ENCODE measurements around the gene TEKT3.

TEKT3 gene

DNA sequence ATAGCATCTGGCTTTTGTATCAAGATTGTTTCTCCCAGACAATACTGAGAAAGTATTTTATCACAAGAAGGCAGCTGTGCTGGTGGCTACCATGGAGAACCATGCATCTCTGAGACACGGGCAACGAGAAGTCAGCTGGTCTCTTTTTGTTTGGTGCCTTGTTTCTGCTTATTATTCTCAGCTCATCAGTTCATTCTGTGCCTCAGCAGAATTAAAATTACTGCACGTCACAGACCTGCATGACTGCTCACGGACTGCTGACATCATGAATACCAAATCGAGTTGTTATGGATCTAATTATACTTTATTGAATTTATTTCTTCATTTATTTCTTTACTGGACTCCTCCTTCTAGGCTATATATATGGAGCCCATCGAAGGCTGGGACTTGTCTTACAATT, 57.3 kb downstream of the TEKT3 start:
- TF ChIP-seq, protein P1, sequence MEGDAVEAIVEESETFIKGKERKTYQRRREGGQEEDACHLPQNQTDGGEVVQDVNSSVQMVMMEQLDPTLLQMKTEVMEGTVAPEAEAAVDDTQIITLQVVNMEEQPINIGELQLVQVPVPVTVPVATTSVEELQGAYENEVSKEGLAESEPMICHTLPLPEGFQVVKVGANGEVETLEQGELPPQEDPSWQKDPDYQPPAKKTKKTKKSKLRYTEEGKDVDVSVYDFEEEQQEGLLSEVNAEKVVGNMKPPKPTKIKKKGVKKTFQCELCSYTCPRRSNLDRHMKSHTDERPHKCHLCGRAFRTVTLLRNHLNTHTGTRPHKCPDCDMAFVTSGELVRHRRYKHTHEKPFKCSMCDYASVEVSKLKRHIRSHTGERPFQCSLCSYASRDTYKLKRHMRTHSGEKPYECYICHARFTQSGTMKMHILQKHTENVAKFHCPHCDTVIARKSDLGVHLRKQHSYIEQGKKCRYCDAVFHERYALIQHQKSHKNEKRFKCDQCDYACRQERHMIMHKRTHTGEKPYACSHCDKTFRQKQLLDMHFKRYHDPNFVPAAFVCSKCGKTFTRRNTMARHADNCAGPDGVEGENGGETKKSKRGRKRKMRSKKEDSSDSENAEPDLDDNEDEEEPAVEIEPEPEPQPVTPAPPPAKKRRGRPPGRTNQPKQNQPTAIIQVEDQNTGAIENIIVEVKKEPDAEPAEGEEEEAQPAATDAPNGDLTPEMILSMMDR (conservative IDR thresholded peaks at IDR 0.05; ENCODE audit: low read depth, low read length) = no peak
- no peak overlapping the region for H3K4me3 ChIP-seq (ENCODE audit: low read depth, low read length)
- DNase-seq (ENCODE audit: low read depth) = no peak

DNA sequence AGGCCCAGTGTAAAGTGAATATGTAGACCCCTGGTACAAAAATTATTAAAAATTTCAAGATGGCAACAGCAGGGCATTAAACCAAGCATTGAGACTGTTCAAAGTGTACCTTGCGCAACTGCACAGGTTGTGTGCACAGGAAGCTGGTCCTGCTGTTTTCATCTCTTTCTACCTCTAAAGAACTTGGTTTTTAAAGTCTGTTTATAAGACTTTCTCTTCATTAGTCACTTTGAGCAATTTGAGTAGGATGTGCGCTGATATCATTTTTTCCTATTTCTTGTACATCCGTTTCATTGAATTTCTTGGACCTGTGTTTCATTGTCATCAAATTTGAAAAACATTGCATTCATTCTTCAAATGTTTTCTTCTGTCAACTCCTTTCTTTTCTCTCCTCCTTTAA, 59.5 kb downstream of the TEKT3 start:
- TF ChIP-seq, protein P1 (conservative IDR thresholded peaks at IDR 0.05; ENCODE audit: low read depth, low read length) = no peak
- no peak overlapping the region for H3K4me3 ChIP-seq (ENCODE audit: low read depth, low read length)
- no peak for DNase-seq (ENCODE audit: low read depth)

DNA sequence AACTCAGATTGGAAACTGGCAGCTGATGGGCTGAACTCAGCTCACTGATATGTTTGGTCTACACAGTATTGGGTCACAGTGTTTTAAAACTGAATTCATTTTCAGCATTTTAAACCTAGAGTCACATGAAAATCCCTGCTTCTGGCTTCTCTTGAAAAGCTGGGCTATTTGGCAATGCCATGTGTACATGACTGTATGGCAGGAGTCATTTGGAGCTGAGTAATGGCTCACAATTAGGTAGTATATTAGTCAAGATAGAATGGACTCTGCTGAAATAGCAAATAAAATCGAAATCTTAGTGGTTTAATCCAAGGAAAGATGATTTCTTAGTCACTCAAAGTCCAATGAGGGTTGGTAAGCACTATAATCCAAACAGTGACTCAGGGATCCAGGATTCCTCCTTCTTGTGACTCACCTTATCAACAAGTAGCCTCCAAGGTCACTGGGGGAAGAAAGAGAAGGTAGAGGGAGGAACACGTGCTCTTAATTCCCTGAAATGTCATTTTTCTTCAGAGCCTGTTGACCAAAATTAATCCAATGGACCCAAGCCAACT, 62.4 kb downstream of the TEKT3 start:
- TF ChIP-seq, protein P1 (conservative IDR thresholded peaks at IDR 0.05; ENCODE audit: low read depth, low read length) = no peak
- DNase-seq (ENCODE audit: low read depth) = peak; percentile 59
- no peak overlapping the region for H3K4me3 ChIP-seq (ENCODE audit: low read depth, low read length)

DNA sequence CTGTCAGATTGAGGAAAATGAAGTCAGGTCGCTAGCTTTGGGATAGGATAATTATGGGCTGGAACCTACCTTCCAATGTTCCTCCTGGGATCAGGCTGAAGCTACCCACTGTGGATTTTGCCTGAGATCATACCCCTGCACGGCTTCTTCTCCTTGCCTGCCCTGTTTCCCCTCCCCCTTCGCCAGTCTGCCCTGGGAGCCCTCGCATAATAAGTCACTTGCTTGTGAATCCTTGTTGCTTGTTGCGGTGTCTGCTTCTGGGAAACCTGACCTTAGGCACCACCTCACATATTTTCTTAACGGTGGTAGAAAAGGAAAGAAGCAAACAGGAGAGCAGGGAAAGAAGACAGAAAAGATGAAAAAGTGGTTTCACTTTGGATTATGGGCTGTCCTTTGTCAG, 63.0 kb downstream of the TEKT3 start:
- no peak overlapping the region for H3K4me3 ChIP-seq (ENCODE audit: low read depth, low read length)
- TF ChIP-seq, protein P1 (conservative IDR thresholded peaks at IDR 0.05; ENCODE audit: low read depth, low read length) = no peak
- no peak for DNase-seq (ENCODE audit: low read depth)

DNA sequence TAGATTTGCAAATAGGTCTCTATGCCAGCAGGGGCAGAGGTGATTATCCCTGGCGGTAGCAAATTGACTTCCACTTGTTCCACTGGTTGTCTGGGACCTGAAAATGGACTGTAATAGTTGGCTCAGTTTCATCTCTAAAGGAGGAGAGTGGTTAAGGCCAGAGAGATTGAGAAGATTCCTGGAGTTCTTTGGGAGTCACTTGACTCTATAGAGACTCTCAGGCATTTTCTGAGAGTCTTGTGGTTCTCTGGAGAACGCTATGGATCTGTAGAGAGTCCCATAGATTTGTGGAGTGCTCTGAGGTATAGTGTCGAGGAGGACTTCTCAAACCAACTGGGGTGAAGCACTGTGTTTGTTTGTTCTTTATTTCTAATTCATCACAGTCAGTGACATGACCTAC, 67.4 kb downstream of the TEKT3 start:
- TF ChIP-seq, protein P1 (conservative IDR thresholded peaks at IDR 0.05; ENCODE audit: low read depth, low read length) = no peak
- no peak overlapping the region for H3K4me3 ChIP-seq (ENCODE audit: low read depth, low read length)
- peak; percentile 43 for DNase-seq (ENCODE audit: low read depth)

DNA sequence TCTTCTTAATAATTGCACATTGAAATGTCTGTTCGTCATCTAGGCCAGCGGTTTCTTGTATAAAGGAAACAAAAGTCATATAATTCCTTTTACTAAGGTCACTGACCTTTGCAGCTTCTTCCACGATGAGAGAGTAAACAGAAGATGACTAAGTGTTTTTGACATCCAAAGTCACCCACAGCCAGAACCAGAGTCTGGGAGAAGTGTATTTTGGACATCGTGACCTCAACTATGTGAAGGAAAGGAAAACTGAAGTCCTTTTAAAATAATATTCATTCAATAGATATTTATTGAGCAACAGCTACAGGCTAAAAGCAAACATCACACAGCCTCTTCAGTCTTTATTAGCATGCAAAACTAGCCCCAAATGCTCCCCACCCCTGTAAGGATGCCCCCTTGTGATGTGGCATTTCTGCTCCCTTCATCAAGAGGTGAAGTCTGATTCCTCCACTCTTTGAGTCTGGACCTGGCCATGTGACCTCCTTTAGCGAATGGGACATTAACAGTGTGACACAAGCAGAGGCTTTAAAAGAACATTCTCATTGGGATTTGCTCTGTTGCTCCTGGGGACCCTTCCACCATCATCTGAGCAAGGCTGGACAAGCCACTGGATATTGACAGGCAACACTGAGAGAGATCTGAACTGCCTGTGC, 68.1 kb downstream of the TEKT3 start:
- TF ChIP-seq, protein P1 (conservative IDR thresholded peaks at IDR 0.05; ENCODE audit: low read depth, low read length) = no peak
- DNase-seq (ENCODE audit: low read depth) = peak; percentile 98

DNA sequence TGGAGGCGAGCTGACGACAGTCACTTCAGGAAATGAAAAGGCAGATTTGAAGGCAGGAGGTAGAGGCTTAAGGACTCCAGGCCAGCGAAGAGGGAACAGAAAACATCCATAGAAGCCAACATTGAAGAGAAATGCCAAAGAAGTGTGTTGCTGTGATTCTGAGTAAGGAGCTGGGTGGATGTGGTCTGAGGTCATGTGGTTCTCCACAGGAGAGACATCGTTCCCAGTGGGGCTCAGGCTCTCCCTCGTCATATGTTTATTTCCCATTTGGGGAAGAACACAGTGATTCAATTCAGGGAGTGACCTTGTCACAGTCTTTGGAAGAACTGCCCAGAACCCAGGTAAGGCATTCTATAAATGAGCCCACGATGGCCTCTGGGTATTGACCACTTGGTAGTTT, 69.7 kb downstream of the TEKT3 start:
- peak; percentile 84 for DNase-seq (ENCODE audit: low read depth)
- TF ChIP-seq, protein P1 (conservative IDR thresholded peaks at IDR 0.05; ENCODE audit: low read depth, low read length) = no peak
- H3K4me3 ChIP-seq (ENCODE audit: low read depth, low read length) = no peak overlapping the region

More for the DNA sequence above, 68.1 kb downstream of the TEKT3 start:
- no peak overlapping the region for H3K4me3 ChIP-seq (ENCODE audit: low read depth, low read length)

Measured in choroid plexus epithelial cell (primary cell).